ENCODE data around the gene TRAPPC3L. TPM values are rescaled to one million over a fixed set of nuclear protein-coding genes. Genes with fewer than 3 reads are reported as not detected.
A peak's percentile ranks its signal among the peaks of the same experiment; 100 is the strongest.

The TRAPPC3L gene
- total RNA-seq, 1 donor from 2014 or later, result 0.27 TPM

DNA sequence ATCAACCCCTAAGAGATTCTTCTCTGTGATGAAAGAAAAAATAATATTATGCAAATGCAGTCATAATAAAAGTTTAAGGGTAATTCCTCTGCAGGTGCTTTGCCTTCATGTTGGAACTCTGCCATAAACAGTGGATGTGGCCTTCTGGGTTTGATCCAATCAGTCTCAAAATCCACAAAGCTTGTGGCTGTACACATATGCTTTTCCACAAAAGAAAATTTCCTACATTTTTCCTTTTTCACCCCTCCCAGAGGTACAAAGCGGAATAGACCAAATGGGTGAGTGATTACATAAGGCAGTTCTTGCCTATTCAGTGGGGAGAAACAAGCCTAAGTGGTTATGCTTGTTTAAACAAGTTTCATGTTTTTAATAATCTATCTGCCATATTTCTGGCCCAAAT, 17.4 kb downstream of the TRAPPC3L start:
- H3K4me3 Mint-ChIP-seq, result no peak overlapping the region
- no peak overlapping the region for H3K27ac Mint-ChIP-seq
- no peaks in the 10 kb centered on the region for H3K9me3 Mint-ChIP-seq
- no peaks in the 10 kb centered on the region for H3K36me3 Mint-ChIP-seq
- DNase-seq (ENCODE audit: extremely low spot score, unreplicated experiment), result no peak
- H3K4me1 Mint-ChIP-seq (ENCODE audit: unreplicated experiment), result peaks cover 39% of the 10 kb centered on the region
- H3K27me3 Mint-ChIP-seq, result peaks cover 7% of the 10 kb centered on the region
- TF ChIP-seq, protein P1, sequence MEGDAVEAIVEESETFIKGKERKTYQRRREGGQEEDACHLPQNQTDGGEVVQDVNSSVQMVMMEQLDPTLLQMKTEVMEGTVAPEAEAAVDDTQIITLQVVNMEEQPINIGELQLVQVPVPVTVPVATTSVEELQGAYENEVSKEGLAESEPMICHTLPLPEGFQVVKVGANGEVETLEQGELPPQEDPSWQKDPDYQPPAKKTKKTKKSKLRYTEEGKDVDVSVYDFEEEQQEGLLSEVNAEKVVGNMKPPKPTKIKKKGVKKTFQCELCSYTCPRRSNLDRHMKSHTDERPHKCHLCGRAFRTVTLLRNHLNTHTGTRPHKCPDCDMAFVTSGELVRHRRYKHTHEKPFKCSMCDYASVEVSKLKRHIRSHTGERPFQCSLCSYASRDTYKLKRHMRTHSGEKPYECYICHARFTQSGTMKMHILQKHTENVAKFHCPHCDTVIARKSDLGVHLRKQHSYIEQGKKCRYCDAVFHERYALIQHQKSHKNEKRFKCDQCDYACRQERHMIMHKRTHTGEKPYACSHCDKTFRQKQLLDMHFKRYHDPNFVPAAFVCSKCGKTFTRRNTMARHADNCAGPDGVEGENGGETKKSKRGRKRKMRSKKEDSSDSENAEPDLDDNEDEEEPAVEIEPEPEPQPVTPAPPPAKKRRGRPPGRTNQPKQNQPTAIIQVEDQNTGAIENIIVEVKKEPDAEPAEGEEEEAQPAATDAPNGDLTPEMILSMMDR (conservative IDR thresholded peaks at IDR 0.05), result peak; percentile 17

DNA sequence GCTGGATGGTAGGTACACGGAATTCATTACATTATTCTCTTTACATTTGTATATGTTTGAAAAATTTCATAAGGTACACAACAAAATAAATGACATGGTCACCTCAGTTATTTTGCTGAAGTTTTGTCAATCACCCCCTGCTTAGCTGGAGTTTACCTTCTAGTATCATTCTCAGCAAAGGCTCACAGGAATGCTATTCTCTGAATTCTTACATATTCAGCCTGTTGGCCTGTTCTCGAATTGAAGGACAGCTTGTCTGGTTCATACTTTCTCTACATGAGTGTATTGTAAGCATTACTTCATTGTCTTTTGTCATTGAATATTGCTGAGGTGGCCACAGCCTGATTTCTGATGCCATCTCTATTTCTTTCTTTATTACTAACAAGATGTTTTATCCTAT, 21.2 kb downstream of the TRAPPC3L start:
- H3K27ac Mint-ChIP-seq, result no peak overlapping the region
- no peaks in the 10 kb centered on the region for H3K36me3 Mint-ChIP-seq
- H3K4me1 Mint-ChIP-seq (ENCODE audit: unreplicated experiment), result peaks cover 10% of the 10 kb centered on the region
- no peaks in the 10 kb centered on the region for H3K9me3 Mint-ChIP-seq
- DNase-seq (ENCODE audit: extremely low spot score, unreplicated experiment), result no peak
- no peaks in the 10 kb centered on the region for H3K27me3 Mint-ChIP-seq
- TF ChIP-seq, protein P1 (conservative IDR thresholded peaks at IDR 0.05), result no peak
- no peak overlapping the region for H3K4me3 Mint-ChIP-seq

DNA sequence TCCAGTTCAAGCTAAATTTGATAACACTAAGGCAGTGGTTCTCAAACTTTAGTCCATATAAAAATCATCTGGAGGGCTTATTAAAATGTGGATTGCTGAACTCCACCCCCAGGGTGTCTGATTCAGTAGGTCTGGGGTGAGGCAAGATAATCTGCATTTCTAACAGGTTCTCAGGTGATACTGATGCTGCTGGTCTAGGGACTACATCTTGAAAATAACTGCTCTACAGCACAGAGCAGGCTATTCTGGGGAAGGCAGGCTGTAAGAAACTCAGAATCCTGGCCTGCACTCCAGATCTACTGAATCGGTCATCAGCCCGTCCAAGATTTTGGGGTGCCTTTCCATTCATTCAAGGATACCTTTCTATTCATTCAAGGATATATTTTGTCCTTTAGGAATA, 22.6 kb downstream of the TRAPPC3L start:
- Mint-ChIP-seq H3K36me3 (no peaks in the 10 kb centered on the region), H3K27ac (no peak overlapping the region), H3K27me3 (peaks cover 4% of the 10 kb centered on the region), H3K9me3 (no peaks in the 10 kb centered on the region), H3K4me1 (ENCODE audit: unreplicated experiment) (peaks cover 15% of the 10 kb centered on the region), H3K4me3 (no peak overlapping the region)
- TF ChIP-seq, protein P1 (conservative IDR thresholded peaks at IDR 0.05), result no peak
- no peak for DNase-seq (ENCODE audit: extremely low spot score, unreplicated experiment)

DNA sequence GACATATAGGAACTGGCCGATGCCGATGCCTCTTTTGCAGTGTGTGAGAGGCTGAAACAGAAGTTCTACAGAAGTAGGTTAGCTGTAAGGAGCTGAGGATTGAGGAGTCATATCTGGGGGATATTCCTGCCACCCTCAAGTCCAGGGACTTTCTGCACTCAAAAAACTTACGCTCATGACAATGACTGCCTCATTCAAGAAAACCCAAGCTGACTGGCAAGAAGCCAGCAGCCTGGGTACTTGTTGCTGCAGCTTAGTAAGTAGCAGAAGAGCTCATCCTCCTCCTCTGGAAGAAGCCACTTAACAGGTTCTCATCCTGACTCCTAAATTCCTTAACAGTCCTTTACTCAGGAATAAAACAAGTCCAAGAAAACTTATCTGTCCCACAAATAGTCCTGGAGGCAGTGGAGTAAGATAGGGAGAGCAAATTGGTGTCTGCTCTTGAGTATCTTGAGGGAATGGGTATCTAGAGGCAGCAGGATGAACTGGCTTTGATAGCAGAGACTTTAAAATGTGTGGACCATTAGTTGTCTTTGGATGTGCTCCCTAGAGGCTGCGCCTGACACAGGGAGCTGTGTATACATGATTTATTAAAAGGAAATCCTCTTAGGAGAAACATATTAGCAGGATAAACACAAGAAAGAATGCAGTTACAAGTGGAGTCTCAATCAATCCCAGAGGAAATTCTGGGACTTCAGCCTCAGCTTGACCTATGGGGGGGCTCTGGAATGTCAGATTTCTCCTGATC, 26.7 kb downstream of the TRAPPC3L start:
- Mint-ChIP-seq H3K27me3 (peaks cover 4% of the 10 kb centered on the region), H3K36me3 (no peaks in the 10 kb centered on the region), H3K27ac (no peak overlapping the region), H3K4me3 (no peak overlapping the region), H3K4me1 (ENCODE audit: unreplicated experiment) (peaks cover 12% of the 10 kb centered on the region), H3K9me3 (no peaks in the 10 kb centered on the region)
- no peak for DNase-seq (ENCODE audit: extremely low spot score, unreplicated experiment)
- TF ChIP-seq, protein P1 (conservative IDR thresholded peaks at IDR 0.05), result no peak

DNA sequence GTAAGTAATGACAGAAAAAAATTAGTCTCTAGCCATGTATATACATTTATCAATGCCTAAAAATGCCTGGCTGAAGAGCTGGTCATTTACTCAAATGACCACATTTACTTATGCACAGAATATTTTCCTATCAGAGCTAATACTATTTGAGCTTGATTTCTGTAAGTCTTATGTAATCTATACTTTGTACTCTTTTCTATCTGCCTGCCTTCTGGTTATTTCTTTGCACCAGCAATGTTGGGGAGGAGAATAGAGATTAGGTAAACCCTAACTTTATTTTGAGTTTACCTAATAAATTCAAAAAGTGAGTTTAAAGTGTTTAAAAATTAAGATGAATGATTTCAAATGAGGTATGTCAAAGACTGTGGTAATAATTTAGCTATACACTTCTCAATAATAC, 30.3 kb downstream of the TRAPPC3L start:
- Mint-ChIP-seq H3K9me3 (no peaks in the 10 kb centered on the region), H3K27me3 (peaks cover 4% of the 10 kb centered on the region), H3K4me1 (ENCODE audit: unreplicated experiment) (peaks cover 33% of the 10 kb centered on the region), H3K27ac (no peak overlapping the region), H3K4me3 (no peak overlapping the region), H3K36me3 (no peaks in the 10 kb centered on the region)
- TF ChIP-seq, protein P1 (conservative IDR thresholded peaks at IDR 0.05), result no peak
- no peak for DNase-seq (ENCODE audit: extremely low spot score, unreplicated experiment)

Data from type B pancreatic cell (in vitro differentiated cells).